Activated gamma-delta T cell treated with anti-CD3 and anti-CD28 coated beads, Interleukin-2, amount 50 U/mL, for 16 hours (primary cell): ENCODE results near the gene SSMEM1.
"Not testable (repeated sequence)": the region's sequence is repeated elsewhere in the genome, so short reads cannot be mapped to it uniquely, and the experiment has no call there.

Source experiments
- DNase-seq: peaks from one replicate; pipeline ENCODE4 v3.0.0-alpha.2; 2020; ENCODE audit warnings: low read depth

The SSMEM1 gene

DNA sequence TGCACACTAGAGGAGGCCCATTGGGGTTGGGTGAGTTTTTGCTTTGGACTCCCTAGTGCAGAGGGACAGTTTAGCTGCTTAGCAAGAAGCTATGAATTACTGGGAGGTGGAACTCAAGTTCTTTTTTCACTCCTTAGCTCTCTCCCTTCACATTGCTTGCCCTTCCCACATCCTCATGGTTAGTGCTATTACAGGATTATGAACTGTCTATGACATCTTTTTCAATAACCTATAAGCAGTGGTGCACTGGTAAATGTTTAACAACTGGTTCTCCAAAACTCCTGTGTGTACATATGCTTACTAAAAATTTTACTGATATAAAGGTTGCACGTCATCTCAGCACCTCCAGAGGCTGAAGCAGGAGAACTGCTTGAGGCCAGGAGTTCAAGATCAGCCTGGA lies 6.2 kb downstream of the SSMEM1 start:
- no peak for DNase-seq

DNA sequence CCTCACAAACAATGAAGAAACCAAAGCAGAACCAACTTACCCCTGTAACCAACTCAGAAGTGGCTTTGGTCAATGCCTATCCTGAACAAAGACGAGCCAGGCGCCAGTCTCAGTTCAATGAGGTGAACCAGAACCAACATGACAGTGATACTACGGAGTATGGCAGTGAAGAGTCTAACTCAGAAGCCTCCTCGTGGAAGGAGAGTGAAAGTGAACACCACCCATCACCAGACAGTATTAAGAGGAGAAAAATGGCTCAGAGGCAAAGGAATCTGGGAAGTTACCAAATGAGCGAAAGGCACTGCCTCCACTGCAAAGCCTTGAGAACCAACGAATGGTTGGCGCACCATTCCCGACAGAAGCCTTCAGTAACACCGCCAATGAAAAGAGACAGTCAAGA lies 8.4 kb downstream of the SSMEM1 start:
- DNase-seq: no peak

DNA sequence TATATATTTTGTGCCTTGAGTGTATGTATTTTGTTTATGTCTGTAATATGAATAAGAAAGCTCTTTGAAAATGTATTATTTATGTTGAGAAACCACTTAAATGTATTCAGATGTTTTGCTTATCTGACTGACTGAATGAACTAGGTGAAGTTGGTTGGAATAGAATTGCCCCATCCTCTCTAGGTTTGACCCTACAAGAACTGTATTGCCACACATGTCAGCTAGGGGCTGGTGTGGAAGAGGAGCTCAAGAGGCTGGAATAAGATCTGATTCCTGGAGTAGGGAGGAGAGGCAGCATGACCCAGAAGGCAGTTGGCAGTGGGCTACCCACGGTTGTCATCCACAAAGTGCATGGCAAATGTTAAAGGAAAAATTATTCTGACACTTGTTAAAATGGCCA lies 9.1 kb downstream of the SSMEM1 start:
- DNase-seq: no peak

DNA sequence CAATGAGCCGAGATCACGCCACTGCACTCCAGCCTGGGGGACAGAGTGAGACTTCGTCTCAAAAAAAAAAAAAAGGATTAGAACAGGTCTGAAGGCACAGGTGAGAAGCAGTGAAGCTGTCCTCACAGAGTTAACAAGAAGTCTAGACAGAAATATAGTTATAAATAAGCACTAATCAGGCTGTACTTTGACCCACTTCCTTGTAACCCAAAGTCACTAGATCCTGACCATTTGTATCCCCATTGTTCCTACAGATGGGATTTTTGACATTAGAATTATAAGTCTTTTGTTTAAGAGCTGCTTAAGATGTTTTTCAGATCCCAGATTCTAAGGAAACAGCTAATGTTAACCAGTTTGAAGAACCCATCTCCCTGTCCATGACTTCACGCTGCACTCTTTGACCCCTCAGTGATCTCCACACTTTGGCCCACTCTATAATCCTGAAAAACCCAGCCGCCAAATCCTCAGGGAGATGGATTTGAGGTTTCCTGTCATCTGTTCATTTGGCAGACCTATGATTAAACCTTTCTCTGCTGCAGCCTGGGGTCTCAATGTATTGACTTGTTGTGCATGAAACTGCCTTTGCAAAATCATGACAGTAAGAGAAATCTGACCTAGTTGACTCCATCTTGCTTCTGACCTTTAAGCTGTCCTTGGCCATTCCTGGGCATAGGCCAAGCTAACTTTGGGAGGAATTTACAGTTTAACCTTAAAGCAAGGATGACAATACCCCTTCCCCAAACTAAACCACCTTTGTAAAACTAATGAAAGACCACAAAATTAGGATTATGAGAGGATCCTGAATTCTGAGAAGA lies 11.4 kb downstream of the SSMEM1 start:
- DNase-seq: no peak

DNA sequence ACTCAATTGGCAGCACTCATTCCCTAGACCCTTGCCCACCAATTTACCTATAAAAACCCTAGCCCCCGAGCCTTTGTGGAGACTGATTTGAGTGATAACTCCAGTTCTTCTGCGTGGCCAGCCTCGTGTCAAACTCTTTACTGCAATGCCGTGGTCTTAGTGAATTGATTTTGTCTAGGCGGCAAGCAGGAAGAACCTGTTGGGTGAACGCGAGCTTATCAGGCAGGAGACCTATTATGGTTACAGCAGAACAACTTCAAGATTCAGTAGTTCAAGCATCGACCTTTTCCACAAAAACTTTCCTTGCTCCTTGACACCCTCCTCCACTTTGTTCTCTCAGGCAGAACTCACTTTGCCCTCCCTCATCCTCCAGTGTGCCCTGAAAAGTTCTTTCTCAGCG lies 12.2 kb downstream of the SSMEM1 start:
- no peak for DNase-seq

DNA sequence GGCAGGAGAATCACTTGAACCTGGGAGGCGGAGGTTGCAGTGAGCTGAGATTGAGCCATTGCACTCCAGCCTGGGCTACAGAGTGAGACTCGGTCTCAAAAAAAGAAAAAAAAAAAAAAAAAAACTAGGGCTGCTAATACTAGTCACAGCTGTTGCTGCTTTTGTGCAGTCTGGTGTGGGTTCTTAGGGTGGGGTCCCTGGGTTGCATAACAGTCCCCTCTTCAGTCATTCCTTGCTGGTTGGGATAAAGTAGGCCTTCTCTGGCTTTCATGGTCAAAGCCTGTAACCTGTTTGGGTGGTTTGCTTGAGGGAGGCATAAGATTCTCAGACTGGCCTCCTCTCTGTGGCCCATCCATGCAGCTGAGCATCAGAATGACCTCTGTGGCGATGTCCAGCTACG lies 14.1 kb downstream of the SSMEM1 start:
- no peak for DNase-seq

DNA sequence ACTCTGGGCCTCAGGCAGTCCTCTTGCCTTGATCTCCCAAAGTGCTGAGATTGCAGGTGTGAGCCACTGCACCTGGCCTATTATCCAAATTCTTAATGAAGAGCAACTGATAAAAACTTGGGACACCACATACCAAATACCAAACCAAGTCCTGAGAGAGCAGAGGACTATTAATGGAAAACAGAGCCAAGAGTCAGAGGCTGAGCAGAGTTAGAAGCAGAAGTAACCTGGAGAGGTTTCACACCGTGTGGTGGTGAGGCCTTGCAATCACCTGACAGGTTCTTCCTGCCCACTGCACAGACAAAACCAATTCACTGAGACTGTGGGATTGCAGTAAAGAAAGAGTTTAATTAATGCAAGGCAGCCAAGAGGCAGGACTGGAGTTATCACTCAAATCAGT lies 16.0 kb downstream of the SSMEM1 start:
- no peak for DNase-seq

DNA sequence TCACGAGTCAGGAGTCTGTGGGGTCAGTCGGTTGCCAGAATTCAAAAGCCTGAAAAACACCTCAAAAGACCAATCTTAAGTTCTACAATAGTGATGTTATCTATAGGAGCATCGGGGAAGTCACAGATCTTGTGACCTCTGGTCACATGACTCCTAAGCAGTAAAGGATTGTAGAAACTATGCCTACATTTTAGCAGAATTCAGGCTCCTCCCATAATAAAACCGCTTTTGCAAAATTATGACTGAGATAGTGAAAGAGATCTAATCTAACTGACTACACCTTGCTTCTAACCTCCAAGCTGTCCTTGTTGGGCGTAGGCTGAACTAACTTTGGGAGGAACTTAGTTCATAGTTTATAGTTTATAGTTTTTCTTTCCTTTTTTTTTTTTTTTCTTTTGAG lies 16.6 kb downstream of the SSMEM1 start:
- DNase-seq: no peak

DNA sequence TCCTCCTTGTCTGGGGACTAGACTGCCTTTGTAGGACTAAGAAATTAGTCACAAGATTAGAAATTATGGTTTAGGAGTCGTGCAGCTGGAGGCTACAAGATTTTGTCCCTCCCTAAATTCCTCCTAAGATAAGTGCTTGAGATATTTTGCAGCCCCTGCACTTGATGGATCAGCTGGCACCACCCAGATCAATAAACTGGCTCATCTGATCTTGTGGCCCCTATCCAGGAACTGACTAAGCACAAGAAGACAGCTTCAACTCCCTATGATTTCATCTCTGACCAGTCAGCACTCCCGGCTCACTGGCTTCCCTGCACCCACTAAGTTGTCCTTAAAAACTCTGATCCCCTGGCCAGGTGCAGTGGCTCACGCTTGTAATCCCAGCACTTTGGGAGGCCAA lies 17.3 kb downstream of the SSMEM1 start:
- not testable (repeated sequence) for DNase-seq

DNA sequence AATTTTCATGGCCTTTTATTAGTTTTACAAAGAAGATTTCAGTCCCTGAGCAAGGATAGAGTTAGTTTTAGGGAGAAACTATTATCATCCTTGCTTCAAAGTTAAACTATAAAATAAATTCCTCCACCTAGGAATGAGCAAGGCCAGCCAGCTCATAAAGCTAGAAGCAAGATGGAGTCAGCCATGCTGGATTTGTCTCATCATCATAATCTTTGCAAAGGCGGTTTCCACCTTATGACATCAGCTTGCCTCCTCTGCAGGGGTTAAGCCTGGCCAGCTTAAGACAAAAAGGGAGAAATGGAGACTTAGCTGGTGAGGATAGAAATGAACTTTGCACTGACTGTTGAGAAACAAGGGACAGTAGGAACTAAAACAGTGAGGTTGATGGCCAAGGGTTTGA lies 18.7 kb downstream of the SSMEM1 start:
- no peak for DNase-seq

DNA sequence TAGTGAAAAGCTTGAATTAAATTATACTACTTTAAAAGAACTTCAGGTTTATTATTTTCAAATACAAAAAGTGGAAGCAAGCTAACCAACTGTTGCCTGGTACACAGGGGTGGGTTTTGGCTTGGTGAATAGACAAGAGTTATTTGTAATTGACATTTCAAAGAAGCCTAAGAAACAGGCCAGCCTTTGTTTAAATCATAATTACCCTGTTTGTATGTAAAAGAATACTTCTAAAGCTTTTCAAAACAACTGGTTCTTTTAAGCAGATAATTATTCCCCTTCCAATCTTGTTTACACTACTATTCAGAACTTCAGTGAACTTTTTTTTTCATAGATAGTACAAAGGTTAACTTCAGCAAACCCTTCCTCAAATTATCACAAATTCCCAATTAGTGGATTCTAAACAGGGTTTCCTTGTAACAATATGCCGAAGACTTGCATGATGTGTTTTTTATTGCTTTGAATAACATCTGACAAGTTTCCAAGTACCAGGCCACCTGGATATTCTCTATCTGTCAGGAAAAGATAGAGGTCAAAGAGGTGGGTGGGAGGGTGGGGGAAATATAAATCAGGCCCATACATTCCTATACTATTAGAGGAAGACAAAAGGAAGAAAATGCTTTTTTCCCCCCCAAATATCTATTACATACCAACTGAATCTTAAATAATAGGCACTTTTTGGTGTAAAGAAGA lies 20.4 kb downstream of the SSMEM1 start:
- no peak for DNase-seq

DNA sequence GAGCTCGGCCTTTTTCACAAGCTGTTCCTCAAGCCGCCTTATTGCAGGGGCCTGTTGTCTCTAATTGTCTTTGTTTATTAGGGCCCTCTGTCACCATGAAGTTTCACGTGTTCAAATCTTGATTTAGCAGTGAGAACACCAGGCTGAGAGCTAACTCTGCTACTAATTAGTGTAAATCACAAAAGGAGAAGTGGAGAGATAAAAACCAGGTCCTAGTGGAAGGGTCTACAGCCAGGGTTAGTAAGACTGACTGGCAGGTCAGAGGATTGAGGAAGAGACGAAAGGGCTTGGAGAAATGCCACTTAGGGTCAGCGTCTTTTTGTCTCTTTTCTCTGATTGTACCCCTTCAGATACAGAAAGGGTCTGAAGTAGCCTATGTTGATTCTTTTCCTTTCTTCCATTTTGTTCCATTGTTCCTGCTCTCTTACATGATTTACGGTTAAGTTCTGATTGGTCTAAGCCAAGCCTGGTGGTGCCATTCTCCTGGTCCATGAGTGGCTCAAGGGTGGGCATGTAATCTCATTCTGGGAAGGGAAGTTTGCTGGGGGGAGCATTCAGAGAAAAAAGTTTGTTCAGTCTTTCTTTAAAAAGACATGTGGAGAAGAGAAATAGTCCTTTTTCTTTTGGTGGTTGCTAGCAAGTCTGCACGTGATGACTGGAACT lies 21.3 kb downstream of the SSMEM1 start:
- DNase-seq: no peak

DNA sequence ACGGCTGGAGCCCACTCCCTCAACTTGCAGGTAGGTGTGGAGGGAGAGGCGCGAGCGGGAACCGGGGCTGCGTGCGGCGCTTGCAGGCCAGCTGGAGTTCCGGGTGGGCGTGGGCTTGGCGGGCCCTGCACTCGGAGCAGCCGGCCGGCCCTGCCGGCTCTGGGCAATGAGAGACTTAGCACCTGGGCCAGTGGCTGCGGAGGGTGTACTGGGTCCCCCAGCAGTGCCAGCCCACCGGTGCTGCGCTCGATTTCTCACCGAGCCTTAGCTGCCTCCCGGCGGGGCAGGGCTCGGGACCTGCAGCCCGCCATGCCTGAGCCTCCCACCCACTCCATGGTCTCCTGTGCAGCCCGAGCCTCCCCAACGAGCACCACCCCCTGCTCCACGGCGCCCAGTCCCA lies 22.3 kb downstream of the SSMEM1 start:
- not testable (repeated sequence) for DNase-seq

DNA sequence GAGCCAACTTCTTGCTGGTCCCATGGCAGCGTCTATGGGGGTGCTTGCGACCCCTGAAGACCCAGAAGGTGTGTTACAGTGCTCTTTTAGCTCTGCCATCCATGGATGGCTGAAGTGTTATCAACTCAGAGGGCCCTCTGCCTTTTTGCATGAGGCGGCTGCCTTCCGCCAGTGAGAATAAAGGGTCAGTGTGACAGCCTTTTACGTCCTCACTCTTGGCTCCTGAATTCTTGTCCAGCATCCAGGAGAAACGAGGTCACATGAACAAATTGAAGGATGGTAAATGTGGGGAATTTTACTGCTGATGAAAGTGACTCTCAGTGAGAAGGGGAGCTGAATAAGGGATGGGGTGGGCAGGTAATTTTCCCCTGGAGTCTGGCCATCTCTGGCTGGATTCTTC lies 24.1 kb downstream of the SSMEM1 start:
- DNase-seq: no peak

DNA sequence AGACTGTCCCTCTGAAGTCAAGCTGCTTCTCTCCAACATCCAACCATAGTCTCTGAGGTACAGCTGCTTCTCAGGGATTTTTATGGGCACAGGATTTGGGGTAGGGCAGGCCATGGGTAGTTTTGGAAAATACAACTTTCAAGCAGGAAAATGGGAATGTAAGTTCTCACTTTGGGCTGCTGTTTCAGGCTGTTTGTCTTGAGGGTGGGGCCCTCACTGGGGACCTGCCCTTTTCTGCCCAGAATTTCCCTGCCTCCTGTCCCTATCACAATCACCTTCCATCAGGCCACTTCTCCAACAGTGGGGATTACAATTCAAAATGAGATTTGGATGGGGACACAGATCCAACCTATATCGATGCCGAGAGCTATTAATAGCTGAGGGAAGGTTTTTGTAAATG lies 24.5 kb downstream of the SSMEM1 start:
- no peak for DNase-seq

DNA sequence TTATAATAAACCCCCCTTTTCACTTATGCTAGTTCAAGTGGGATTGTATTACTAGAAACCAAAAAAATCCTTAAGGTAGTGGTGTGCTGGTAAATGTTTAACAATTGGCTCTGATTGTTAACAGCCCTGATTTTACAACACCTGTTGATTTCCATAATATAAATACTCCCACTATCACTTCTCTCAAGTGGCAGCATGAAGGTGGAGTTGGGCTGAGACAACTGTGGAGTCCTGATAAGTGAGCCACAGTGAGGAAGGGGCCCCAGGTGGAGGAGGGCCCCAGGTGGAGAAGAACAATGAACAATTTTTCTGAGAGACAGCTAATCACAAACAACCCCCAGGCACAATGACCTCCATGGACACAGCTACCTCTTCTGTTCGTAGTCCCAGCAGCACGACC lies 26.4 kb downstream of the SSMEM1 start:
- no peak for DNase-seq

DNA sequence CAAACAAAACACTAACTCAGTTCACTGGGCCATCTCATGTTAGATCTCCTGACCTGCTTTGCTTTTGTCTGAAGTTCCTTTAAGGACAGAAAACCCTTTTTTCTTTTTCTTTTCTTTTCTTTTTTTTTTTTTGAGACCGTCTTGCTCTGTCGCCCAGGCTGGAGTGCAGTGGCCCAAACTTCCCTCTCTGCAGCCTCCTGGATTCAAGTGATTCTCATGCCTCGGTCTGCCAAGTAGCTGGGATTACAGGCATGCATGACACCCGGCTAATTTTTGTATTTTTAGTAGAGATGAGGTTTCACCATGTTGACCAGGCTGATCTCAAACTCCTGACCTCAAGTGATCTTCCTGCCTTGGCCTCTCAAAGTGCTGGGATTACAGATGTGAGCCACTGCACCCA lies 28.7 kb downstream of the SSMEM1 start:
- not testable (repeated sequence) for DNase-seq

DNA sequence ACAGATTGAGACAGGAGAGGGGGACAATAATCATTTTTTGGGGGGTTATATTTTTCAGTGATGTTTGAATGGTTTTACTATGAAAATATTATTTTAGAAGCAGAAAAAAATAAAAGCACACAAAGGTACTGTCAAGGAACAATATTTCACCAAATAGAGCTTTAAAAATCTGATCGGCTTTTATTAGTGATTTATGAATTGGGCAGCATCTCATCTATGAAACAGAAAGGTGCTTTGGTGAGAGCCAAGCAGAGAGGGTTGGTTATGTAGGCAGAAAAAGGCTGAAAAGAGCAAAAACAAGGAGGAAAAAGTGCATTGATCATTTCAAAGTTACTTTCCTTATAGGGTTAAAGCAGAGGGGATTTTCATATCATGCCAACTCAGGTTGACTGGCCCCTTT lies 32.6 kb downstream of the SSMEM1 start:
- no peak for DNase-seq

DNA sequence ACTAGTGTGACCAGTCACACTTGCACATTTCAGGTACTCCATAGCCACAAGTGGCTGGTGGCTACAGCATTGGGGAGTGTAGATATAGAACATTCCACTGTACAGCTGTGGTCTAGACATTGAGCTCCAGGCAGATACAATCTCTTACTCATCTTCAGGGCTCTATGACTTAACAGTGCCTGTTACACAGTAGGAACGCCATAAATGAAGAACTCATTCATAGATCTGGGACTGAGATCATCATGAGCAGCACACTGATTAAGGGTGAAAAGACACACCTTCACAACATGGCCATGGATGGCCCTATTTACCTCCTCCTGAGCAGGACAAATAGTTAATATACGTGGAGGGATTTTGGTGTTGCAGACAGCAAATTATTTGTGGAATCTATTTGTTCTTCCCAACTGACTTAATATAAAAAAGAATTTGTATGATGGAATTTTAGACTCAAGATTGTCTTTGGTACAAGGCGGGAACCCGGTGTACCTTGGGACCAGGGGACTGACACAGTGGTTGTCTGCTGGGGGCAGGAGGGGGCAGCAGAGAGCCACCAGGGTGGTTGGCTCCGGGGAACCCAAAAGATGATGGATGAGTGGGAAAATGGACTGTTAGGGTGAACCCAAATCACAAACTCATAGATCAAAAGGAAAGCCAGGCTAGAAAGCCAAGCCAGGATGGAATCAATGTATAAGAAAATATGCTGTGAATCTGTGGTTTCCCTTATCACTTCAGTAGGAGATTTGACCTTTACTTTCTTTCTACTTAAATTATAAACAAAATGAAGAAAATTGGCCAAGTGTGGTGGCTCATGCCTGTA lies 34.7 kb downstream of the SSMEM1 start:
- DNase-seq: peak; percentile 17

DNA sequence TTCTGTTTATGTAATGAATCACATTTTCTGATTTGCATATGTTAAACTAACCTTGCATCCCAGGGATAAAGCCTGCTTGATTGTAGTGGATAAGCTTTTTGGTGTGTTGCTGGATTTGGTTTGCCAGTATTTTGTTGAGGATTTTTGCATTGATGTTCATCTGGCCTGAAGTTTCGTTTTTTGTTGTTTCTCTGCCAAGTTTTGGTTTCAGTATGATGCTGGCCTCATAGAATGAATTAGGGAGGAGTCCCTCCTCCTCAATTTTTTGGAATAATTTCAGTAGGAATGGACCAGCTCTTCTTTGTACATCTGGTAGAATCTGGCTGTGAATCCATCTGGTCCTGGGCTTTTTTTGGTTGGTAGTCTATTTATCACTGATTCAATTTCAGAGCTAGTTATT lies 35.8 kb downstream of the SSMEM1 start:
- DNase-seq: not testable (repeated sequence)

DNA sequence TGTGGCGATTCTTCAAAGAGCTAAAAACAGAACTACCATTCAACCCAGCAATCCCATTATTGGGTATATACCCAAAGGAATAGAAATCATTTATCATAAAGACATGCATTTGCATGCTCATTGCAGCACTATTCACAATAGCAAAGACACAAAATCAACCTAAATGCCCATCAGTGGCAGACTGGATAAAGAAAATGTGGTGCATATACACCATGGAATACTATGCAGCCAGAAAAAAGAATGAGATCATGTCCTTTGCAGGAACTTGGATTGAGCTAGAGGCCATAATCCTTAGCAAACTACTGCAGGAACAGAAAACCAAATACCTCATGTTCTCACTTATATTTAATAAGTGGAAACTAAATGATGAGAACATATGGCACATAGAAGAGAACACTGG lies 38.8 kb downstream of the SSMEM1 start:
- not testable (repeated sequence) for DNase-seq

DNA sequence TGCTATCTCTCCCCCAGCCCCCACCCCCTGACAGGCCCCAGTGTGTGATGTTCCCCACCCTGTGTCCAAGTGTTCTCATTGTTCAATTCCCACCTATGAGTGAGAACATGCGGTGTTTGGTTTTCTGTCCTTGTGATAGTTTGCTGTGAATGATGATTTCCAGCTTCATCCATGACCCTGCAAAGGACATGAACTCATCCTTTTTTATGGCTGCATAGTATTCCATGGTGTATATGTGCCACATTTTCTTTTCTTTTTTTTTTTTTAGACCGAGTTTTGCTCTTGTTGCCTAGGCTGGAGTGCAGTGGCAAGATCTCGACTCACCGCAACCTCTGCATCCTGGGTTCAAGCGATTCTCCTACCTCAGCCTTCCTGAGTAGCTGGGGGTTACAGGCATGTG lies 41.2 kb downstream of the SSMEM1 start:
- not testable (repeated sequence) for DNase-seq
